Epithelial cell of proximal tubule (primary cell): Measurements from ENCODE around the gene RNU5D-1. TPM values are rescaled to one million over a fixed set of nuclear protein-coding genes. Genes with fewer than 3 reads are reported as not detected.

Experiments
- DNase-seq: peaks from one replicate; pipeline ENCODE4 v3.0.0-alpha.2; 2011; ENCODE audit warnings: low read depth
- H3K4me3 ChIP-seq: 2 replicates; pipeline ENCODE4 v1.5.1; 2011; ENCODE audit warnings: low read depth, mild to moderate bottlenecking, low read length
- CTCF ChIP-seq: conservative IDR thresholded peaks from 2 replicates; pipeline ENCODE4 v1.5.1; 2012; ENCODE audit warnings: low read depth, mild to moderate bottlenecking, low read length
- total RNA-seq: library from RNA; depleted of rRNA; stranded (reverse); fragments of >200 nt; gene quantifications from 2 replicates; pipeline ENCODE4 v1.2.3, GENCODE V29; 2015

RNU5D-1 gene
- total RNA-seq, 1 donor from 2014 or later: not detected

DNA sequence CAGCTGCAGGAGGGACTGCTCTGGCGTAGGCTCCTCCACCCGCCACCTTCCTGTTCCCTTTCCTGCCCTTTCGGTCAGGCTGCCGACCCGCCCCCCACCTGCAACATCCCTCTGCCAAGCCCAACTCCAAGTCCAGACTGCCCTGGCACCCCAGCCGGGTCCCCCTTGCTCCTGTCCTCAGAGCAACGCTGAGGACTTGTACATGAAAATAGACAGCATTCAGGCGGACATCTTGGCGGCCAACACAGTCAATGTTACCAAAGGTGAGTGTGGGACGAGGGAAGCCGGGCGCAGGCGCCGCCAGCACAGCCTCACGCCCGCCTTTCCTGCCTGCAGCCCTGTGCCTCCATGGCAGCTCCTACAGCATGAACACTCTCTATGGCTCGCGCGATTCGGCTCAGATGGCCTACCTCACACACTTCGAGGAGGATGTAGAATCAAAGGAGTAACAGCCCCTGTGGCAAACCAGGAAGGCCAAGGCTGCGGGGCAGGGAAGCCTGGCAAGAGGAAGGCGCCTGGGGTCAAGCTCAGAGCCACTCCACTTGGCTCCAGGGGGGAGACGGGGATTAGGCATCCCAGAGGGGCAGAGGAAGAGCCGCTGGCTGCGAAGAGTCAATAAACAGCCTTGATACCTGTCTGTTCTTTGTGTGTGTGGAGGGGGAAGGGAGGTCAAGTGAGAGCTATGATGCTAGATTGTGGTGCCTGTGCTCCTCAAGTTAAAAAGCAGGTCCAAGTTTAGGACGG is 5.8 kb downstream of the RNU5D-1 start:
- TF ChIP-seq CTCF: no peak
- no peak for DNase-seq
- H3K4me3 ChIP-seq: no peak overlapping the region

GRCh38 chr1:44724296-44724954 is 6.5 kb downstream of the RNU5D-1 start:
- H3K4me3 ChIP-seq: no peak overlapping the region
- no peak for TF ChIP-seq CTCF
- no peak for DNase-seq

DNA sequence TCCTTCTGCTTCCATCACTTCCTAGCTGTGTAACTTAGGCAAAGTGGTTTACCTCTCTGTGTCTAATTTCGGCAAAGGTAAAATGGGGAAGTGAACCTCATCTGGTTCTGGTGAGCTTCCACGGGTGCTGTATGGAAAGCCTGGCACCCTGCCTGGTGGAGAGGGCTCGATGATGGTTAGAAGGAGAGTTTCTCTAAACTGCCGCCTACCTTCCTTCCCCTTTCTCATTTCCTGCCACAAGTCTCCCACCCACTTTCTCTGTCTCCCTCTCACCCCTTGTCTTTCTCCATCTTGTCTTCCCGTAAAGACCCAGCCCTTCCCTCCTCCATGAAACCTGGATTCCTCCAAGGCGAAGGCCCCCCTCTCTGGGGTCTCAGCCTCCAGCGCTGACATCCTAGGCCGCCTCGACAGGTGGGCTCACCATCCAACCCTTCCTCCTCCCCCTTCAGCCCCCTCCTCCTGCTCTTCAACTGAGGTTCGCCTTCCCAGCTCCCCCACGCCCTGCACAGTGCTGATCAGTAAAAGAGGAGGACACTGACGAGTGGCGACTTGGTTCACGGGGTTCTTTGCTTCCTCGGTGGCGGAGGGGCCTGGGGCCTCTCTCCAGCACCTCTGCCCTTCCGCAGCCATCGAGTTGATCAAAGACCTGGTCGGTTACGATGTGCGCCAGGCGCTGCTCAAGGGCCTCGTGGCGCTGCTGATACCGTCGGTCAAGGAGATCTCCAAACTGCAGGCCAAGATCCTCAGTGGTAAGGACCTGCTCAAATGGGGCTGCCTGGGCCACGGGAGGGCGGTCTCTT is 7.3 kb downstream of the RNU5D-1 start:
- TF ChIP-seq CTCF: no peak
- no peak for DNase-seq
- no peak overlapping the region for H3K4me3 ChIP-seq

- TF ChIP-seq CTCF: no peak
- H3K4me3 ChIP-seq: no peak overlapping the region
- DNase-seq: no peak
Observed at GRCh38 chr1:44723064-44723463, 7.9 kb downstream of the RNU5D-1 start.

GRCh38 chr1:44721485-44722361 is 9.2 kb downstream of the RNU5D-1 start:
- DNase-seq: peak; percentile 65
- no peak for TF ChIP-seq CTCF
- no peak overlapping the region for H3K4me3 ChIP-seq

GRCh38 chr1:44720281-44720680 is 10.7 kb downstream of the RNU5D-1 start:
- DNase-seq: no peak
- no peak overlapping the region for H3K4me3 ChIP-seq
- TF ChIP-seq CTCF: no peak
